SK-N-SH (cell line): ENCODE data around the gene NHSL1. TPM values are rescaled to one million over a fixed set of nuclear protein-coding genes. Genes with fewer than 3 reads are reported as not detected.

ENCODE experiments used
- CTCF ChIA-PET: fragments of 300-600, 350-600 bp; formaldehyde crosslinking; extraction: SDS; loops from one replicate; lab custom pipeline; 2021; lab: Yijun Ruan, JAX
- POLR2A ChIA-PET: fragments of 350-600 bp; sonication (Branson Sonifier 250); formaldehyde crosslinking; extraction: SDS; loops from one replicate; lab custom pipeline; 2020; ENCODE audit warnings: antibody characterized with exemption, inconsistent platforms; lab: Yijun Ruan, JAX
- DNase-seq: peaks from one replicate; pipeline ENCODE4 v3.0.0; 2012
- H2AFZ ChIP-seq: fragments of 200-600 bp; sonication (generic); 2 replicates; pipeline ENCODE4 v1.8.1; 2016; ENCODE audit warnings: antibody characterized with exemption, mild to moderate bottlenecking, low read depth
- H3F3A ChIP-seq: fragments of 200-600 bp; sonication (generic); replicated peaks from 2 replicates; pipeline ENCODE3; 2016; ENCODE audit warnings: antibody characterized with exemption, mild to moderate bottlenecking; ENCODE audit not compliant: insufficient read depth
- H3K27ac ChIP-seq, 2 experiments: fragments of 200-500 bp in 1 of 2; fragments of 200-600 bp in 1 of 2; sonication (Bioruptor generic) in 1 of 2; sonication (generic), shearing (Covaris generic) in 1 of 2; 2 replicates each; pipeline versions ENCODE4 v1.5.1 to v1.6.1; 2014 to 2016; ENCODE audit warnings: low read depth in 2 of 2, inconsistent platforms in 1 of 2, low read length in 1 of 2, mild to moderate bottlenecking in 1 of 2, mixed read lengths in 1 of 2
- H3K27me3 ChIP-seq: fragments of 200-600 bp; sonication (generic), shearing (Covaris generic); 2 replicates; pipeline ENCODE4 v1.6.1; 2016; ENCODE audit warnings: mixed run types; ENCODE audit not compliant: insufficient read depth
- H3K36me3 ChIP-seq, 2 experiments: fragments of 200-500 bp in 1 of 2; fragments of 200-600 bp in 1 of 2; sonication (Bioruptor generic) in 1 of 2; sonication (generic) in 1 of 2; replicated peaks in 1 of 2; 2 replicates each; pipeline versions ENCODE3 to v1.5.1; 2014 to 2016; ENCODE audit warnings: low read length in 1 of 2, mild to moderate bottlenecking in 1 of 2; ENCODE audit not compliant: insufficient read depth in 2 of 2, control insufficient read depth in 1 of 2
- H3K4me1 ChIP-seq, 2 experiments: fragments of 200-500 bp in 1 of 2; fragments of 200-600 bp in 1 of 2; sonication (Bioruptor generic) in 1 of 2; sonication (generic), shearing (Covaris generic) in 1 of 2; 2 replicates each; pipeline versions ENCODE4 v1.5.1 to v1.6.1; 2014 to 2016; ENCODE audit warnings: low read depth in 1 of 2, low read length in 1 of 2, mixed run types in 1 of 2; ENCODE audit not compliant: insufficient read depth in 2 of 2, control insufficient read depth in 1 of 2
- H3K4me2 ChIP-seq: fragments of 200-600 bp; sonication (generic), shearing (Covaris generic); 2 replicates; pipeline ENCODE4 v1.6.1; 2017; ENCODE audit warnings: mixed run types
- H3K4me3 ChIP-seq, 2 experiments: fragments of 200-500 bp in 1 of 2; fragments of 200-600 bp in 1 of 2; sonication (Bioruptor generic) in 1 of 2; sonication (generic), shearing (Covaris generic) in 1 of 2; 2 replicates each; pipeline versions ENCODE4 v1.5.1 to v1.8.1; 2014 to 2016; ENCODE audit warnings: low read depth in 2 of 2, inconsistent platforms in 1 of 2, low read length in 1 of 2, mild to moderate bottlenecking in 1 of 2, mixed read lengths in 1 of 2, moderate library complexity in 1 of 2
- H3K79me2 ChIP-seq: fragments of 200-600 bp; sonication (generic); 2 replicates; pipeline ENCODE4 v1.8.1; 2017; ENCODE audit warnings: mild to moderate bottlenecking; ENCODE audit not compliant: insufficient read depth
- H3K9ac ChIP-seq: fragments of 200-600 bp; sonication (generic); 2 replicates; pipeline ENCODE4 v1.6.1; 2017; ENCODE audit warnings: mixed run types
- H3K9me2 ChIP-seq: fragments of 200-600 bp; sonication (generic); 2 replicates; pipeline ENCODE4 v1.6.1; 2017; ENCODE audit warnings: mixed run types
- H3K9me3 ChIP-seq: fragments of 200-600 bp; sonication (generic); 2 replicates; pipeline ENCODE4 v1.6.1; 2017; ENCODE audit warnings: mixed run types, mild to moderate bottlenecking, moderate library complexity
- H4K20me1 ChIP-seq: fragments of 200-600 bp; sonication (generic); 2 replicates; pipeline ENCODE4 v1.6.1; 2017; ENCODE audit warnings: mild to moderate bottlenecking, mixed run types; ENCODE audit not compliant: insufficient read depth
- CHD2 ChIP-seq: fragments of 150-350 bp; IDR thresholded peaks from 2 replicates; pipeline ENCODE4 v1.6.1; 2018; ENCODE audit warnings: low read length; ENCODE audit not compliant: partially characterized antibody
- EP300 ChIP-seq, 2 experiments: IDR thresholded peaks; 2 replicates each; pipeline versions ENCODE4 v1.4.0 to v1.6.1; 2012; ENCODE audit warnings: borderline replicate concordance in 1 of 2, low read depth in 1 of 2, low read length in 1 of 2
- EZH2phosphoT487 ChIP-seq: fragments of 200-600 bp; sonication (generic); IDR thresholded peaks from 2 replicates; pipeline ENCODE4 v1.6.1; 2017; ENCODE audit warnings: low read depth, mixed run types, mild to moderate bottlenecking, antibody characterized with exemption, moderate library complexity, borderline replicate concordance
- FOXJ3 ChIP-seq: sonication (generic); formaldehyde crosslinking; IDR thresholded peaks from 2 replicates; pipeline ENCODE4 v1.5.1; 2020; ENCODE audit warnings: mild to moderate bottlenecking, missing genetic modification reagents
- JUND ChIP-seq: IDR thresholded peaks from 2 replicates; pipeline ENCODE4 v1.4.0; 2012
- MXI1 ChIP-seq: IDR thresholded peaks from 2 replicates; pipeline ENCODE4 v1.6.1; 2012; ENCODE audit warnings: mild to moderate bottlenecking, low read depth, low read length, improper control_type of control experiment
- RAD21 ChIP-seq: IDR thresholded peaks from 2 replicates; pipeline ENCODE4 v1.6.1; 2012; ENCODE audit warnings: mild to moderate bottlenecking, low read length
- RCOR1 ChIP-seq: fragments of 150-350 bp; IDR thresholded peaks from 2 replicates; pipeline ENCODE4 v1.6.1; 2017; ENCODE audit warnings: antibody characterized with exemption, low read length
- REST ChIP-seq: IDR thresholded peaks from 2 replicates; pipeline ENCODE4 v1.6.1; 2012; ENCODE audit warnings: mild to moderate bottlenecking, low read depth, low read length, moderate library complexity
- SMC3 ChIP-seq: IDR thresholded peaks from 2 replicates; pipeline ENCODE4 v1.6.1; 2012; ENCODE audit warnings: low read depth, low read length, improper control_type of control experiment
- TAF1 ChIP-seq: IDR thresholded peaks from 2 replicates; pipeline ENCODE4 v1.6.1; 2012; ENCODE audit warnings: low read depth, mild to moderate bottlenecking, low read length, moderate library complexity, borderline replicate concordance
- WGBS: methylation state at CpG from one replicate; pipeline ENCODE4 v1.1.6; 2017; ENCODE audit warnings: low lambda C conversion rate; 5-methylcytosine and 5-hydroxymethylcytosine counted together
- polyA plus RNA-seq, 3 experiments: library from polyadenylated mRNA; depleted of rRNA; stranded (reverse); fragments of >200 nt; gene quantifications; 2 replicates each; pipeline ENCODE4 v1.2.3, GENCODE V29; 2012
- TF ChIP-seq, protein P1 (sequence below): IDR thresholded peaks from 2 replicates; pipeline ENCODE4 v1.4.0; 2012; ENCODE audit warnings: low read depth, borderline replicate concordance
- TF ChIP-seq, protein P2 (sequence below): fragments of 150-350 bp; IDR thresholded peaks from 2 replicates; pipeline ENCODE4 v1.6.1; 2017; ENCODE audit warnings: antibody characterized with exemption, low read length, low read depth, borderline replicate concordance

The NHSL1 gene
- polyA plus RNA-seq, 1 of the 3 experiments (the other 2 are of a cell fraction): under 0.01 TPM

- TF ChIP-seq REST (no peak), EZH2phosphoT487 (no peak)
- TF ChIP-seq, all 33 proteins: peak for 0
Measured at GRCh38 chr6:138378463-138378862, 120.8 kb downstream of the NHSL1 start (continued).

DNA sequence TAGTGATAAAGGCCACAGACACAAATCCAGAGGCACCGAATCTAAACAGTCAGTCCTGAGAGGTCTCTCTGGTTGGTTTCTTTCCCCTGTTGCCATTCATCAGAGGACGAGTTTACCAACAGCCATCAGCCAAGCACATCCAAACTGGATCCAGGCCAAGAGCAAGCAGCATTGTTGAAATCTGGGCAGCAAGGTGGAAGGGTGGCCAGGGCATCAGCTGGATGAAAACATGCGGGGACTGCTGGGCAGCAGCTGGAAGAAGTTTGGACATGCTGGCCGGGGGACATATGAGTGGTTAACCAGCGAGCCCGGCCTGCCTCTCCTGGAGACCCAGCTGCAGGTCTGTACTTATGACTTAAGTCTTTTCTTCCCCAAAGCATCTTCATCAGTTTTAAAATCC lies 121.5 kb downstream of the NHSL1 start, which contains the start of gene SMIM28:
Gene SMIM28 (plus strand): TSS at position 62 of the 400 bp plus-strand sequence. CDS start 168 bp downstream, at position 230.
- Histone ChIP-seq H3K9me2 (no peaks in the 10 kb centered on the region), H3K27me3 (no peaks in the 10 kb centered on the region), H3K4me3 (no peak within 1 kb of the TSS), H3F3A (no peaks in the 10 kb centered on the region), H2AFZ (no peak within 1 kb of the TSS), H3K36me3 (no peaks in the 10 kb centered on the region), H3K27ac (no peak within 1 kb of the TSS; a peak in 1 of 4 replicates)
- DNase-seq: no peak
- ChIA-PET CTCF (no interaction called here), POLR2A (no interaction called here)
- TF ChIP-seq, protein P1, sequence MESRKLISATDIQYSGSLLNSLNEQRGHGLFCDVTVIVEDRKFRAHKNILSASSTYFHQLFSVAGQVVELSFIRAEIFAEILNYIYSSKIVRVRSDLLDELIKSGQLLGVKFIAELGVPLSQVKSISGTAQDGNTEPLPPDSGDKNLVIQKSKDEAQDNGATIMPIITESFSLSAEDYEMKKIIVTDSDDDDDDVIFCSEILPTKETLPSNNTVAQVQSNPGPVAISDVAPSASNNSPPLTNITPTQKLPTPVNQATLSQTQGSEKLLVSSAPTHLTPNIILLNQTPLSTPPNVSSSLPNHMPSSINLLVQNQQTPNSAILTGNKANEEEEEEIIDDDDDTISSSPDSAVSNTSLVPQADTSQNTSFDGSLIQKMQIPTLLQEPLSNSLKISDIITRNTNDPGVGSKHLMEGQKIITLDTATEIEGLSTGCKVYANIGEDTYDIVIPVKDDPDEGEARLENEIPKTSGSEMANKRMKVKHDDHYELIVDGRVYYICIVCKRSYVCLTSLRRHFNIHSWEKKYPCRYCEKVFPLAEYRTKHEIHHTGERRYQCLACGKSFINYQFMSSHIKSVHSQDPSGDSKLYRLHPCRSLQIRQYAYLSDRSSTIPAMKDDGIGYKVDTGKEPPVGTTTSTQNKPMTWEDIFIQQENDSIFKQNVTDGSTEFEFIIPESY: no peak
- no peak for TF ChIP-seq RCOR1
- TF ChIP-seq EP300 (IDR thresholded peaks at IDR 0.05; ENCODE audit: borderline replicate concordance in 1 of 2, low read depth in 1 of 2, low read length in 1 of 2): no peak
- no peak for TF ChIP-seq EZH2phosphoT487
- TF ChIP-seq MXI1: no peak
- no peak for TF ChIP-seq CHD2
- no peak for TF ChIP-seq RAD21
- TF ChIP-seq, protein P2, sequence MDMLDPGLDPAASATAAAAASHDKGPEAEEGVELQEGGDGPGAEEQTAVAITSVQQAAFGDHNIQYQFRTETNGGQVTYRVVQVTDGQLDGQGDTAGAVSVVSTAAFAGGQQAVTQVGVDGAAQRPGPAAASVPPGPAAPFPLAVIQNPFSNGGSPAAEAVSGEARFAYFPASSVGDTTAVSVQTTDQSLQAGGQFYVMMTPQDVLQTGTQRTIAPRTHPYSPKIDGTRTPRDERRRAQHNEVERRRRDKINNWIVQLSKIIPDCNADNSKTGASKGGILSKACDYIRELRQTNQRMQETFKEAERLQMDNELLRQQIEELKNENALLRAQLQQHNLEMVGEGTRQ: no peak
- TF ChIP-seq SMC3: no peak
- no peak for TF ChIP-seq FOXJ3 (CRISPR knock-in tag)
- TF ChIP-seq JUND: no peak
- no peak for TF ChIP-seq TAF1
- TF ChIP-seq, all 33 proteins: peak for 0
- Histone ChIP-seq H3K4me2 (no peak within 1 kb of the TSS), H3K9me3 (no peaks in the 10 kb centered on the region), H4K20me1 (no peaks in the 10 kb centered on the region), H3K9ac (no peak within 1 kb of the TSS), H3K79me2 (no peaks in the 10 kb centered on the region), H3K4me1 (peaks cover 0 to 3% of the 10 kb centered on the region in 2 experiments; a peak in 1 of 4 replicates)
- 48% methylated on average over 4 of the region's 6 CpGs for WGBS
